Liver (tissue), 9 donors: ENCODE data around the gene PYGO2. TPM values are rescaled to one million over a fixed set of nuclear protein-coding genes. Genes with fewer than 3 reads are reported as not detected.

Experiments used
- DNase-seq: peaks from one replicate; pipeline ENCODE4 v3.0.0-alpha.2; 2017; ENCODE audit warnings: low spot score
- H3K27ac ChIP-seq, 2 donors: one replicate each; pipeline ENCODE4 v1.7.0; 2013; ENCODE audit warnings: inconsistent platforms in 2 of 2, low read length in 2 of 2, control low read depth in 1 of 2, low read depth in 1 of 2, mild to moderate bottlenecking in 1 of 2
- H3K27me3 ChIP-seq, 4 donors: one replicate each; pipeline versions ENCODE4 v1.6.1 to v1.7.0; 2013; ENCODE audit warnings: low read length in 3 of 4, inconsistent platforms in 1 of 4, mild to moderate bottlenecking in 1 of 4, moderate library complexity in 1 of 4; ENCODE audit not compliant: control insufficient read depth in 4 of 4, insufficient read depth in 4 of 4
- H3K36me3 ChIP-seq, 4 donors: one replicate each; pipeline versions ENCODE4 v1.6.1 to v1.7.0; 2013; ENCODE audit warnings: low read length in 3 of 4, mild to moderate bottlenecking in 3 of 4, low read depth in 1 of 4, moderate library complexity in 1 of 4; ENCODE audit not compliant: control insufficient read depth in 4 of 4, insufficient read depth in 3 of 4
- H3K4me1 ChIP-seq, 4 donors: one replicate each; pipeline versions ENCODE4 v1.6.1 to v1.7.0; 2013; ENCODE audit warnings: low read length in 3 of 4, mild to moderate bottlenecking in 3 of 4, moderate library complexity in 1 of 4; ENCODE audit not compliant: control insufficient read depth in 4 of 4, insufficient read depth in 4 of 4
- H3K4me3 ChIP-seq, 3 donors: one replicate each; pipeline versions ENCODE4 v1.6.1 to v1.7.0; 2013; ENCODE audit warnings: low read length in 3 of 3, control low read depth in 1 of 3, low read depth in 1 of 3, mild to moderate bottlenecking in 1 of 3
- H3K9ac ChIP-seq, 2 donors: one replicate each; pipeline ENCODE4 v1.7.0; 2013; ENCODE audit warnings: low read length in 2 of 2, mild to moderate bottlenecking in 2 of 2, moderate library complexity in 2 of 2, control low read depth in 1 of 2, low read depth in 1 of 2
- H3K9me3 ChIP-seq, 4 donors: one replicate each; pipeline versions ENCODE4 v1.6.1 to v1.7.0; 2013; ENCODE audit warnings: low read length in 3 of 4; ENCODE audit not compliant: control insufficient read depth in 4 of 4
- CTCF ChIP-seq: fragments of 150-350 bp; IDR thresholded peaks from 2 replicates; pipeline ENCODE4 v1.5.1; 2017; ENCODE audit warnings: improper control_type of control experiment, low read depth, low read length; ENCODE audit not compliant: missing input control
- FOXA1 ChIP-seq: IDR thresholded peaks from 2 replicates; pipeline ENCODE4 v1.6.1; 2016; ENCODE audit warnings: antibody characterized with exemption
- FOXA2 ChIP-seq: IDR thresholded peaks from 2 replicates; pipeline ENCODE4 v1.6.1; 2016; ENCODE audit warnings: antibody characterized with exemption
- HNF4A ChIP-seq, 2 donors: conservative IDR thresholded peaks; 2 replicates each; pipeline ENCODE4 v1.6.1; 2016; ENCODE audit warnings: antibody characterized with exemption in 2 of 2, mild to moderate bottlenecking in 2 of 2
- MAX ChIP-seq: IDR thresholded peaks from 2 replicates; pipeline ENCODE4 v1.6.1; 2016; ENCODE audit warnings: antibody characterized with exemption
- NR2F2 ChIP-seq: IDR thresholded peaks from 2 replicates; pipeline ENCODE4 v1.6.1; 2016; ENCODE audit warnings: antibody characterized with exemption
- RAD21 ChIP-seq, 2 donors: IDR thresholded peaks; 2 replicates each; pipeline ENCODE4 v1.6.1; 2016; ENCODE audit warnings: antibody characterized with exemption in 2 of 2, mild to moderate bottlenecking in 2 of 2
- REST ChIP-seq: IDR thresholded peaks from 2 replicates; pipeline ENCODE4 v1.6.1; 2016; ENCODE audit warnings: antibody characterized with exemption, mild to moderate bottlenecking
- RXRA ChIP-seq, 2 donors: IDR thresholded peaks; 2 replicates each; pipeline ENCODE4 v1.6.1; 2017 to 2018; ENCODE audit warnings: antibody characterized with exemption in 2 of 2, mild to moderate bottlenecking in 1 of 2
- SP1 ChIP-seq: IDR thresholded peaks from 2 replicates; pipeline ENCODE4 v1.6.1; 2018; ENCODE audit warnings: antibody characterized with exemption, mild to moderate bottlenecking
- YY1 ChIP-seq: IDR thresholded peaks from 2 replicates; pipeline ENCODE4 v1.6.1; 2016; ENCODE audit warnings: antibody characterized with exemption, mild to moderate bottlenecking
- WGBS: extraction: QIAGEN DNeasy Blood & Tissue Kit; methylation state at CpG from one replicate; pipeline ENCODE4 v1.1.7; 2013; 5-methylcytosine and 5-hydroxymethylcytosine counted together
- polyA plus RNA-seq, 2 donors: library from polyadenylated mRNA; stranded (reverse) in 1 of 2; unstranded in 1 of 2; fragments of 200-250 nt in 1 of 2; fragments of >200 nt in 1 of 2; fragmentation: Nextera tagmentation in 1 of 2; extraction: Ambion mirVana in 1 of 2; gene quantifications; one replicate each; pipeline versions ENCODE4 v1.2.1 to v1.2.3, GENCODE V29; 2013 to 2015
- total RNA-seq, 2 donors: library from RNA; depleted of rRNA; stranded (reverse); fragments of >200 nt; gene quantifications; one replicate each; pipeline ENCODE4 v1.2.3, GENCODE V29; 2014
- donor health status: healthy.
- donor health status: healthy.
- donor health status: healthy.
- donor health status: healthy.
- donor health status: healthy.

Gene PYGO2
- total and polyA plus RNA-seq, 4 donors, result 5.0 to 8.2 (median 7.0) TPM

GRCh38 chr1:155000411-155000725, 38.8 kb upstream of the PYGO2 start:
- H3K36me3 ChIP-seq, result no peaks in the 10 kb centered on the region
- WGBS, result 0% methylated on average over 13 of the region's 13 CpGs
- H3K4me3 ChIP-seq, result peak overlapping the region; percentile 59 to 73 (median 73)
- H3K4me1 ChIP-seq, result peaks cover 7 to 41% (median 32%) of the 10 kb centered on the region in 4 donors
- TF ChIP-seq YY1 (no peak), FOXA2 (no peak)
- H3K9me3 ChIP-seq, result no peaks in the 10 kb centered on the region
- no peaks in the 10 kb centered on the region for H3K27me3 ChIP-seq
- no peak for DNase-seq
- H3K27ac ChIP-seq, result peak overlapping the region; percentile 96 to 97
- peak overlapping the region in 1 of 2 donors; percentile 54 for H3K9ac ChIP-seq

- Histone ChIP-seq H3K4me1 (peaks cover 4 to 36% (median 28%) of the 10 kb centered on the region in 4 donors), H3K9me3 (no peaks in the 10 kb centered on the region), H3K9ac (peak overlapping the region in 1 of 2 donors; percentile 54), H3K27me3 (no peaks in the 10 kb centered on the region), H3K4me3 (peak overlapping the region; percentile 59 to 73 (median 73)), H3K27ac (peak overlapping the region; percentile 96 to 97), H3K36me3 (no peaks in the 10 kb centered on the region)
- WGBS, result 4% methylated on average over 50 of the region's 50 CpGs
- no peak for DNase-seq
- TF ChIP-seq CTCF, result peak; percentile 3
- TF ChIP-seq REST, result peak; percentile 38
- no peak for TF ChIP-seq SP1
Measured at GRCh38 chr1:154999571-155000410, 38.2 kb upstream of the PYGO2 start.

GRCh38 chr1:154998818-154999570, 37.4 kb upstream of the PYGO2 start:
- H3K9ac ChIP-seq, result no peak overlapping the region
- no peaks in the 10 kb centered on the region for H3K36me3 ChIP-seq
- peaks cover 4 to 28% (median 21%) of the 10 kb centered on the region in 4 donors for H3K4me1 ChIP-seq
- H3K4me3 ChIP-seq, result peak overlapping the region in 1 of 3 donors; percentile 32
- DNase-seq, result peak; percentile 78
- no peak overlapping the region for H3K27ac ChIP-seq
- no peaks in the 10 kb centered on the region for H3K9me3 ChIP-seq
- WGBS, result 16% methylated on average over 40 of the region's 40 CpGs
- no peaks in the 10 kb centered on the region for H3K27me3 ChIP-seq
- TF ChIP-seq CTCF (peak; percentile 64), RAD21 (IDR thresholded peaks at IDR 0.05) (peak; percentile 76 to 88), FOXA1 (no peak), HNF4A (conservative IDR thresholded peaks at IDR 0.05) (no peak), REST (no peak), RXRA (IDR thresholded peaks at IDR 0.05) (peak in 1 of 2 donors; percentile 11), NR2F2 (no peak), MAX (no peak), SP1 (no peak)
